ENCODE results near the gene DLK2.

GRCh38 chr6:43450699-43451131 is 4.6 kb downstream of the DLK2 start:
- no peak for TF ChIP-seq POLR2A (IDR thresholded peaks at IDR 0.05)
- TF ChIP-seq CTCF (IDR thresholded peaks at IDR 0.05 in 8 of 11, conservative IDR thresholded peaks at IDR 0.05 in 3 of 11) = no peak

All from spleen (tissue), 7 donors.